ENCODE results near the gene SLC25A25. TPM values are rescaled to one million over a fixed set of nuclear protein-coding genes. Genes with fewer than 3 reads are reported as not detected.

SLC25A25 gene
- total and polyA plus RNA-seq, 2 of the 8 experiments (the other 6 are each of a cell fraction or from before 2014, with no cell fraction given), result 6.5 to 18.5 TPM

DNA sequence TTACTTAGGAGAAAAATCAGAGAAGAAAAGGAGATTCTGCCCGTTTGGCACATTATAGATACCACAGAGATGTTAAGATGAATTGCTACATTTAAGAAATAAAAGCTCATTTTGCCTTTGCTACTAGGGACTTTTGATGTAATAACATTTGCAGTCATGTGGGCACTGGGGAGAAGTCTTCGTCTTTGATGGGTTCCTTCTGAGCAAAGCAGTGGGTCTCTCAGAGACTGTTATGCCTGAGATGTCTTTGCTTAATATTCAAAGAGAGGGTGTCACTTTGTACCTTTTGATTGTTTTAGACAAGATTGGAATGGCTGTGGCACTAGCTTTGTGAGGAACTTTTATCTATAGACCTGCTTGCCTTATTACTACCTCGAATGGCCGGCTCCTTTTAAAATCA, 25.0 kb downstream of the SLC25A25 start (continued):
- TF ChIP-seq, protein P1, sequence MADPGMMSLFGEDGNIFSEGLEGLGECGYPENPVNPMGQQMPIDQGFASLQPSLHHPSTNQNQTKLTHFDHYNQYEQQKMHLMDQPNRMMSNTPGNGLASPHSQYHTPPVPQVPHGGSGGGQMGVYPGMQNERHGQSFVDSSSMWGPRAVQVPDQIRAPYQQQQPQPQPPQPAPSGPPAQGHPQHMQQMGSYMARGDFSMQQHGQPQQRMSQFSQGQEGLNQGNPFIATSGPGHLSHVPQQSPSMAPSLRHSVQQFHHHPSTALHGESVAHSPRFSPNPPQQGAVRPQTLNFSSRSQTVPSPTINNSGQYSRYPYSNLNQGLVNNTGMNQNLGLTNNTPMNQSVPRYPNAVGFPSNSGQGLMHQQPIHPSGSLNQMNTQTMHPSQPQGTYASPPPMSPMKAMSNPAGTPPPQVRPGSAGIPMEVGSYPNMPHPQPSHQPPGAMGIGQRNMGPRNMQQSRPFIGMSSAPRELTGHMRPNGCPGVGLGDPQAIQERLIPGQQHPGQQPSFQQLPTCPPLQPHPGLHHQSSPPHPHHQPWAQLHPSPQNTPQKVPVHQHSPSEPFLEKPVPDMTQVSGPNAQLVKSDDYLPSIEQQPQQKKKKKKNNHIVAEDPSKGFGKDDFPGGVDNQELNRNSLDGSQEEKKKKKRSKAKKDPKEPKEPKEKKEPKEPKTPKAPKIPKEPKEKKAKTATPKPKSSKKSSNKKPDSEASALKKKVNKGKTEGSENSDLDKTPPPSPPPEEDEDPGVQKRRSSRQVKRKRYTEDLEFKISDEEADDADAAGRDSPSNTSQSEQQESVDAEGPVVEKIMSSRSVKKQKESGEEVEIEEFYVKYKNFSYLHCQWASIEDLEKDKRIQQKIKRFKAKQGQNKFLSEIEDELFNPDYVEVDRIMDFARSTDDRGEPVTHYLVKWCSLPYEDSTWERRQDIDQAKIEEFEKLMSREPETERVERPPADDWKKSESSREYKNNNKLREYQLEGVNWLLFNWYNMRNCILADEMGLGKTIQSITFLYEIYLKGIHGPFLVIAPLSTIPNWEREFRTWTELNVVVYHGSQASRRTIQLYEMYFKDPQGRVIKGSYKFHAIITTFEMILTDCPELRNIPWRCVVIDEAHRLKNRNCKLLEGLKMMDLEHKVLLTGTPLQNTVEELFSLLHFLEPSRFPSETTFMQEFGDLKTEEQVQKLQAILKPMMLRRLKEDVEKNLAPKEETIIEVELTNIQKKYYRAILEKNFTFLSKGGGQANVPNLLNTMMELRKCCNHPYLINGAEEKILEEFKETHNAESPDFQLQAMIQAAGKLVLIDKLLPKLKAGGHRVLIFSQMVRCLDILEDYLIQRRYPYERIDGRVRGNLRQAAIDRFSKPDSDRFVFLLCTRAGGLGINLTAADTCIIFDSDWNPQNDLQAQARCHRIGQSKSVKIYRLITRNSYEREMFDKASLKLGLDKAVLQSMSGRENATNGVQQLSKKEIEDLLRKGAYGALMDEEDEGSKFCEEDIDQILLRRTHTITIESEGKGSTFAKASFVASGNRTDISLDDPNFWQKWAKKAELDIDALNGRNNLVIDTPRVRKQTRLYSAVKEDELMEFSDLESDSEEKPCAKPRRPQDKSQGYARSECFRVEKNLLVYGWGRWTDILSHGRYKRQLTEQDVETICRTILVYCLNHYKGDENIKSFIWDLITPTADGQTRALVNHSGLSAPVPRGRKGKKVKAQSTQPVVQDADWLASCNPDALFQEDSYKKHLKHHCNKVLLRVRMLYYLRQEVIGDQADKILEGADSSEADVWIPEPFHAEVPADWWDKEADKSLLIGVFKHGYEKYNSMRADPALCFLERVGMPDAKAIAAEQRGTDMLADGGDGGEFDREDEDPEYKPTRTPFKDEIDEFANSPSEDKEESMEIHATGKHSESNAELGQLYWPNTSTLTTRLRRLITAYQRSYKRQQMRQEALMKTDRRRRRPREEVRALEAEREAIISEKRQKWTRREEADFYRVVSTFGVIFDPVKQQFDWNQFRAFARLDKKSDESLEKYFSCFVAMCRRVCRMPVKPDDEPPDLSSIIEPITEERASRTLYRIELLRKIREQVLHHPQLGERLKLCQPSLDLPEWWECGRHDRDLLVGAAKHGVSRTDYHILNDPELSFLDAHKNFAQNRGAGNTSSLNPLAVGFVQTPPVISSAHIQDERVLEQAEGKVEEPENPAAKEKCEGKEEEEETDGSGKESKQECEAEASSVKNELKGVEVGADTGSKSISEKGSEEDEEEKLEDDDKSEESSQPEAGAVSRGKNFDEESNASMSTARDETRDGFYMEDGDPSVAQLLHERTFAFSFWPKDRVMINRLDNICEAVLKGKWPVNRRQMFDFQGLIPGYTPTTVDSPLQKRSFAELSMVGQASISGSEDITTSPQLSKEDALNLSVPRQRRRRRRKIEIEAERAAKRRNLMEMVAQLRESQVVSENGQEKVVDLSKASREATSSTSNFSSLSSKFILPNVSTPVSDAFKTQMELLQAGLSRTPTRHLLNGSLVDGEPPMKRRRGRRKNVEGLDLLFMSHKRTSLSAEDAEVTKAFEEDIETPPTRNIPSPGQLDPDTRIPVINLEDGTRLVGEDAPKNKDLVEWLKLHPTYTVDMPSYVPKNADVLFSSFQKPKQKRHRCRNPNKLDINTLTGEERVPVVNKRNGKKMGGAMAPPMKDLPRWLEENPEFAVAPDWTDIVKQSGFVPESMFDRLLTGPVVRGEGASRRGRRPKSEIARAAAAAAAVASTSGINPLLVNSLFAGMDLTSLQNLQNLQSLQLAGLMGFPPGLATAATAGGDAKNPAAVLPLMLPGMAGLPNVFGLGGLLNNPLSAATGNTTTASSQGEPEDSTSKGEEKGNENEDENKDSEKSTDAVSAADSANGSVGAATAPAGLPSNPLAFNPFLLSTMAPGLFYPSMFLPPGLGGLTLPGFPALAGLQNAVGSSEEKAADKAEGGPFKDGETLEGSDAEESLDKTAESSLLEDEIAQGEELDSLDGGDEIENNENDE (IDR thresholded peaks at IDR 0.05; ENCODE audit: insufficient replicate concordance, low read length), result no peak
- no peak for TF ChIP-seq PHF8 (conservative IDR thresholded peaks at IDR 0.05; ENCODE audit: low read depth, low read length)
- no peak for TF ChIP-seq SRF (IDR thresholded peaks at IDR 0.05; ENCODE audit: low read depth, low read length)
- TF ChIP-seq TAF1 (IDR thresholded peaks at IDR 0.05; ENCODE audit: low read depth, low read length), result no peak
- no peak for TF ChIP-seq SIN3A (conservative IDR thresholded peaks at IDR 0.05 in 1 of 2, IDR thresholded peaks at IDR 0.05 in 1 of 2; ENCODE audit: low read depth in 1 of 2, low read length in 2 of 2)
- TF ChIP-seq RNF2 (IDR thresholded peaks at IDR 0.05; ENCODE audit: borderline replicate concordance, low read depth, low read length, missing control alignments, poor library complexity, severe bottlenecking), result no peak
- TF ChIP-seq, protein P2, sequence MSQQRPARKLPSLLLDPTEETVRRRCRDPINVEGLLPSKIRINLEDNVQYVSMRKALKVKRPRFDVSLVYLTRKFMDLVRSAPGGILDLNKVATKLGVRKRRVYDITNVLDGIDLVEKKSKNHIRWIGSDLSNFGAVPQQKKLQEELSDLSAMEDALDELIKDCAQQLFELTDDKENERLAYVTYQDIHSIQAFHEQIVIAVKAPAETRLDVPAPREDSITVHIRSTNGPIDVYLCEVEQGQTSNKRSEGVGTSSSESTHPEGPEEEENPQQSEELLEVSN (IDR thresholded peaks at IDR 0.05), result no peak
- no peak for TF ChIP-seq TAF7 (optimal IDR thresholded peaks at IDR 0.05; ENCODE audit: borderline replicate concordance, low read depth, low read length)
